ENCODE data around the gene TTC28. TPM values are rescaled to one million over a fixed set of nuclear protein-coding genes. Genes with fewer than 3 reads are reported as not detected.
"Not testable (repeated sequence)": the region's sequence is repeated elsewhere in the genome, so short reads cannot be mapped to it uniquely, and the experiment has no call there.

The TTC28 gene
- polyA plus RNA-seq, 3 donors: 22.1 to 29.8 (median 26.0) TPM

GRCh38 chr22:28608546-28608945 lies 71.1 kb downstream of the TTC28 start:
- no peak for DNase-seq (ENCODE audit: low read depth in 3 of 3, low spot score in 2 of 3)

- DNase-seq (ENCODE audit: low read depth in 3 of 3, low spot score in 2 of 3): no peak
Measured at GRCh38 chr22:28607795-28608194, 71.8 kb downstream of the TTC28 start.

GRCh38 chr22:28604966-28605761 lies 74.5 kb downstream of the TTC28 start:
- no peak for DNase-seq (ENCODE audit: low read depth in 3 of 3, low spot score in 2 of 3)

- DNase-seq (ENCODE audit: low read depth in 3 of 3, low spot score in 2 of 3): no peak
Measured at GRCh38 chr22:28601915-28602314, 77.7 kb downstream of the TTC28 start.

GRCh38 chr22:28600546-28601143 lies 79.0 kb downstream of the TTC28 start:
- peak; percentile 38 to 48 (median 45) for DNase-seq (ENCODE audit: low read depth in 3 of 3, low spot score in 2 of 3)

GRCh38 chr22:28599693-28600092 lies 79.9 kb downstream of the TTC28 start:
- no peak for DNase-seq (ENCODE audit: low read depth in 3 of 3, low spot score in 2 of 3)

- DNase-seq (ENCODE audit: low read depth in 3 of 3, low spot score in 2 of 3): no peak
Measured at GRCh38 chr22:28597665-28598064, 82.0 kb downstream of the TTC28 start.

GRCh38 chr22:28594797-28595462 lies 84.7 kb downstream of the TTC28 start:
- DNase-seq (ENCODE audit: low read depth in 3 of 3, low spot score in 2 of 3): peak; percentile 44 to 56 (median 48)

GRCh38 chr22:28594076-28594796 lies 85.4 kb downstream of the TTC28 start:
- peak in 2 of 3 donors; percentile 18 to 47 for DNase-seq (ENCODE audit: low read depth in 3 of 3, low spot score in 2 of 3)

GRCh38 chr22:28593299-28593698 lies 86.3 kb downstream of the TTC28 start:
- DNase-seq (ENCODE audit: low read depth in 3 of 3, low spot score in 2 of 3): no peak

GRCh38 chr22:28589102-28589750 lies 90.4 kb downstream of the TTC28 start:
- DNase-seq (ENCODE audit: low read depth in 3 of 3, low spot score in 2 of 3): no peak

- no peak for DNase-seq (ENCODE audit: low read depth in 3 of 3, low spot score in 2 of 3)
Measured at GRCh38 chr22:28585324-28585723, 94.3 kb downstream of the TTC28 start.

- DNase-seq (ENCODE audit: low read depth in 3 of 3, low spot score in 2 of 3): no peak
Measured at GRCh38 chr22:28582806-28583205, 96.8 kb downstream of the TTC28 start.

- DNase-seq (ENCODE audit: low read depth in 3 of 3, low spot score in 2 of 3): no peak
Measured at GRCh38 chr22:28581016-28581415, 98.6 kb downstream of the TTC28 start.

- DNase-seq (ENCODE audit: low read depth in 3 of 3, low spot score in 2 of 3): no peak
Measured at GRCh38 chr22:28576162-28576561, 103.5 kb downstream of the TTC28 start.

- DNase-seq (ENCODE audit: low read depth in 3 of 3, low spot score in 2 of 3): no peak
Measured at GRCh38 chr22:28574159-28574788, 105.4 kb downstream of the TTC28 start.

GRCh38 chr22:28570696-28571373 lies 108.8 kb downstream of the TTC28 start:
- DNase-seq (ENCODE audit: low read depth in 3 of 3, low spot score in 2 of 3): no peak

GRCh38 chr22:28568974-28569373 lies 110.7 kb downstream of the TTC28 start:
- not testable (repeated sequence) for DNase-seq (ENCODE audit: low read depth in 3 of 3, low spot score in 2 of 3)

- DNase-seq (ENCODE audit: low read depth in 3 of 3, low spot score in 2 of 3): no peak
Measured at GRCh38 chr22:28568099-28568498, 111.5 kb downstream of the TTC28 start.

Measured in right renal cortex interstitium (tissue), 3 donors.